GM23338 (cell line): Measurements from ENCODE around the gene OR10G7. TPM values are rescaled to one million over a fixed set of nuclear protein-coding genes. Genes with fewer than 3 reads are reported as not detected.

Experiments used
- ATAC-seq: fragments of 200-7000 bp; cut with Tn5 transposase; 3 replicates; pipeline ENCODE4 v1.9.1; 2020
- DNase-seq: peaks from one replicate; pipeline ENCODE4 v3.0.0-alpha.2; 2015; ENCODE audit warnings: low spot score
- H2AFZ ChIP-seq: fragments of 200-600 bp; sonication (generic); 2 replicates; pipeline ENCODE4 v1.8.0; 2016; ENCODE audit warnings: antibody characterized with exemption, mild to moderate bottlenecking, moderate library complexity
- H3F3A ChIP-seq: fragments of 200-600 bp; sonication (generic); replicated peaks from 2 replicates; pipeline ENCODE4 v1.8.0; 2017; ENCODE audit warnings: antibody characterized with exemption, mixed run types, low read depth
- H3K27ac ChIP-seq: fragments of 200-600 bp; sonication (generic); 2 replicates; pipeline ENCODE4 v1.6.1; 2016; ENCODE audit warnings: low read depth
- H3K27me3 ChIP-seq: fragments of 200-600 bp; sonication (generic); 2 replicates; pipeline ENCODE4 v1.8.0; 2016; ENCODE audit warnings: mild to moderate bottlenecking, mixed run types, moderate library complexity; ENCODE audit not compliant: insufficient read depth
- H3K36me3 ChIP-seq: fragments of 200-600 bp; sonication (generic); 2 replicates; pipeline ENCODE4 v1.8.0; 2016; ENCODE audit warnings: mild to moderate bottlenecking; ENCODE audit not compliant: insufficient read depth
- H3K4me1 ChIP-seq: fragments of 200-600 bp; sonication (generic); 2 replicates; pipeline ENCODE4 v1.8.0; 2016; ENCODE audit warnings: mild to moderate bottlenecking, moderate library complexity; ENCODE audit not compliant: insufficient read depth
- H3K4me2 ChIP-seq: fragments of 200-600 bp; sonication (generic); 2 replicates; pipeline ENCODE4 v1.7.1; 2017; ENCODE audit warnings: mixed run types
- H3K4me3 ChIP-seq: fragments of 200-600 bp; sonication (generic); 2 replicates; pipeline ENCODE4 v1.6.1; 2016; ENCODE audit warnings: mixed run types
- H3K79me2 ChIP-seq: fragments of 200-600 bp; sonication (generic); replicated peaks from 2 replicates; pipeline ENCODE4 v1.8.0; 2017; ENCODE audit warnings: mild to moderate bottlenecking; ENCODE audit not compliant: insufficient read depth
- H3K9me2 ChIP-seq: fragments of 200-600 bp; sonication (generic); 2 replicates; pipeline ENCODE4 v1.8.0; 2017; ENCODE audit not compliant: insufficient read depth
- H4K20me1 ChIP-seq: fragments of 200-600 bp; sonication (generic); replicated peaks from 2 replicates; pipeline ENCODE4 v1.8.0; 2017; ENCODE audit warnings: mild to moderate bottlenecking; ENCODE audit not compliant: insufficient read depth
- H3K27ac Mint-ChIP-seq: 2 replicates; pipeline ENCODE4 v1.8.0; 2020; ENCODE audit warnings: inconsistent platforms, mild to moderate bottlenecking, moderate library complexity, mixed read lengths
- H3K27me3 Mint-ChIP-seq: 3 replicates; pipeline ENCODE4 v1.8.0; 2022; ENCODE audit warnings: low read depth, mild to moderate bottlenecking, moderate library complexity, mixed read lengths, inconsistent platforms; ENCODE audit not compliant: insufficient read depth, poor library complexity
- H3K36me3 Mint-ChIP-seq: 3 replicates; pipeline ENCODE4 v1.8.0; 2021; ENCODE audit warnings: low read depth, mild to moderate bottlenecking, inconsistent platforms, moderate library complexity, mixed read lengths
- H3K4me1 Mint-ChIP-seq: 3 replicates; pipeline ENCODE4 v1.8.0; 2020; ENCODE audit warnings: mild to moderate bottlenecking, inconsistent platforms, mixed read lengths
- H3K4me3 Mint-ChIP-seq: 3 replicates; pipeline ENCODE4 v1.8.0; 2021; ENCODE audit warnings: moderate library complexity, mild to moderate bottlenecking, inconsistent platforms, mixed read lengths
- H3K9me3 Mint-ChIP-seq: 3 replicates; pipeline ENCODE4 v1.8.0; 2020; ENCODE audit warnings: moderate library complexity, mild to moderate bottlenecking, inconsistent platforms, mixed read lengths
- EZH2 ChIP-seq: fragments of 200-600 bp; sonication (generic); IDR thresholded peaks from one replicate; pipeline ENCODE4 v1.8.0; 2017; ENCODE audit warnings: antibody characterized with exemption, mild to moderate bottlenecking, low read depth; ENCODE audit not compliant: unreplicated experiment
- POLR2AphosphoS5 ChIP-seq: IDR thresholded peaks from 2 replicates; pipeline ENCODE4 v1.6.1; 2016; ENCODE audit warnings: antibody characterized with exemption, low read depth
- REST ChIP-seq: IDR thresholded peaks from one replicate; pipeline ENCODE4 v1.6.1; 2018; ENCODE audit warnings: antibody characterized with exemption; ENCODE audit not compliant: unreplicated experiment
- STAT1 ChIP-seq: IDR thresholded peaks from one replicate; pipeline ENCODE4 v1.6.1; 2016; ENCODE audit warnings: antibody characterized with exemption; ENCODE audit not compliant: unreplicated experiment
- ZNF114 ChIP-seq: fragments of 250-450 bp; sonication (Bioruptor Pico); IDR thresholded peaks from 2 replicates; pipeline ENCODE4 v1.5.0; 2020; ENCODE audit warnings: mild to moderate bottlenecking, moderate library complexity
- polyA plus RNA-seq: library from polyadenylated mRNA; unstranded; fragments of >200 nt; fragmentation: Nextera tagmentation; extraction: Ambion mirVana; gene quantifications from 2 replicates; pipeline ENCODE4 v1.2.1, GENCODE V29; 2016
- total RNA-seq: library from RNA; depleted of rRNA; stranded (reverse); fragments of >200 nt; shearing (Covaris generic); gene quantifications from 2 replicates; pipeline ENCODE4 v1.2.3, GENCODE V29; 2014
- TF ChIP-seq, protein P1 (sequence below): fragments of 250-450 bp; sonication (Bioruptor Pico); IDR thresholded peaks from 2 replicates; pipeline ENCODE4 v1.5.0; 2020; ENCODE audit warnings: mild to moderate bottlenecking, moderate library complexity
- TF ChIP-seq, protein P2 (sequence below): IDR thresholded peaks from 2 replicates; pipeline ENCODE4 v1.6.1; 2016; ENCODE audit warnings: antibody characterized with exemption

Gene OR10G7
- total and polyA plus RNA-seq, 2 experiments from 2014 or later: not detected

DNA sequence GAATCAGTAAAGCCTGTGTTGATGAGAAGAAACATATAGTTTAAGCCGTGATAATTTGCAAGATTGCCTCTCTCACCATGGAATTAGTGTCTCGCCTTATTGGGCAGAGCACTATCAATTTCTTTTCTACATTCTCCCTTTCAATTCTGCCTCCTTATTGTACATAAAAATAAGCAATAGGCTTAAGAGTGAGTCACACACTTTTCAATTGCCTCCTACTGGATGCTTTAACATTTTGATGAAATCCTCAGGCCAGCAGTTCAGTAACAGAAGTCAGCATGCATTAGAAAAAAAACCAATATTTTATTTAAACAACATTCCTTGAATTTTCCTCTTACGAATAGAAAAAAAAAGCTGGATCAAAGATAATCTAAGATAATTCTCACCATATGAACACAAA is 40.4 kb upstream of the OR10G7 start (continued):
- TF ChIP-seq, protein P1, sequence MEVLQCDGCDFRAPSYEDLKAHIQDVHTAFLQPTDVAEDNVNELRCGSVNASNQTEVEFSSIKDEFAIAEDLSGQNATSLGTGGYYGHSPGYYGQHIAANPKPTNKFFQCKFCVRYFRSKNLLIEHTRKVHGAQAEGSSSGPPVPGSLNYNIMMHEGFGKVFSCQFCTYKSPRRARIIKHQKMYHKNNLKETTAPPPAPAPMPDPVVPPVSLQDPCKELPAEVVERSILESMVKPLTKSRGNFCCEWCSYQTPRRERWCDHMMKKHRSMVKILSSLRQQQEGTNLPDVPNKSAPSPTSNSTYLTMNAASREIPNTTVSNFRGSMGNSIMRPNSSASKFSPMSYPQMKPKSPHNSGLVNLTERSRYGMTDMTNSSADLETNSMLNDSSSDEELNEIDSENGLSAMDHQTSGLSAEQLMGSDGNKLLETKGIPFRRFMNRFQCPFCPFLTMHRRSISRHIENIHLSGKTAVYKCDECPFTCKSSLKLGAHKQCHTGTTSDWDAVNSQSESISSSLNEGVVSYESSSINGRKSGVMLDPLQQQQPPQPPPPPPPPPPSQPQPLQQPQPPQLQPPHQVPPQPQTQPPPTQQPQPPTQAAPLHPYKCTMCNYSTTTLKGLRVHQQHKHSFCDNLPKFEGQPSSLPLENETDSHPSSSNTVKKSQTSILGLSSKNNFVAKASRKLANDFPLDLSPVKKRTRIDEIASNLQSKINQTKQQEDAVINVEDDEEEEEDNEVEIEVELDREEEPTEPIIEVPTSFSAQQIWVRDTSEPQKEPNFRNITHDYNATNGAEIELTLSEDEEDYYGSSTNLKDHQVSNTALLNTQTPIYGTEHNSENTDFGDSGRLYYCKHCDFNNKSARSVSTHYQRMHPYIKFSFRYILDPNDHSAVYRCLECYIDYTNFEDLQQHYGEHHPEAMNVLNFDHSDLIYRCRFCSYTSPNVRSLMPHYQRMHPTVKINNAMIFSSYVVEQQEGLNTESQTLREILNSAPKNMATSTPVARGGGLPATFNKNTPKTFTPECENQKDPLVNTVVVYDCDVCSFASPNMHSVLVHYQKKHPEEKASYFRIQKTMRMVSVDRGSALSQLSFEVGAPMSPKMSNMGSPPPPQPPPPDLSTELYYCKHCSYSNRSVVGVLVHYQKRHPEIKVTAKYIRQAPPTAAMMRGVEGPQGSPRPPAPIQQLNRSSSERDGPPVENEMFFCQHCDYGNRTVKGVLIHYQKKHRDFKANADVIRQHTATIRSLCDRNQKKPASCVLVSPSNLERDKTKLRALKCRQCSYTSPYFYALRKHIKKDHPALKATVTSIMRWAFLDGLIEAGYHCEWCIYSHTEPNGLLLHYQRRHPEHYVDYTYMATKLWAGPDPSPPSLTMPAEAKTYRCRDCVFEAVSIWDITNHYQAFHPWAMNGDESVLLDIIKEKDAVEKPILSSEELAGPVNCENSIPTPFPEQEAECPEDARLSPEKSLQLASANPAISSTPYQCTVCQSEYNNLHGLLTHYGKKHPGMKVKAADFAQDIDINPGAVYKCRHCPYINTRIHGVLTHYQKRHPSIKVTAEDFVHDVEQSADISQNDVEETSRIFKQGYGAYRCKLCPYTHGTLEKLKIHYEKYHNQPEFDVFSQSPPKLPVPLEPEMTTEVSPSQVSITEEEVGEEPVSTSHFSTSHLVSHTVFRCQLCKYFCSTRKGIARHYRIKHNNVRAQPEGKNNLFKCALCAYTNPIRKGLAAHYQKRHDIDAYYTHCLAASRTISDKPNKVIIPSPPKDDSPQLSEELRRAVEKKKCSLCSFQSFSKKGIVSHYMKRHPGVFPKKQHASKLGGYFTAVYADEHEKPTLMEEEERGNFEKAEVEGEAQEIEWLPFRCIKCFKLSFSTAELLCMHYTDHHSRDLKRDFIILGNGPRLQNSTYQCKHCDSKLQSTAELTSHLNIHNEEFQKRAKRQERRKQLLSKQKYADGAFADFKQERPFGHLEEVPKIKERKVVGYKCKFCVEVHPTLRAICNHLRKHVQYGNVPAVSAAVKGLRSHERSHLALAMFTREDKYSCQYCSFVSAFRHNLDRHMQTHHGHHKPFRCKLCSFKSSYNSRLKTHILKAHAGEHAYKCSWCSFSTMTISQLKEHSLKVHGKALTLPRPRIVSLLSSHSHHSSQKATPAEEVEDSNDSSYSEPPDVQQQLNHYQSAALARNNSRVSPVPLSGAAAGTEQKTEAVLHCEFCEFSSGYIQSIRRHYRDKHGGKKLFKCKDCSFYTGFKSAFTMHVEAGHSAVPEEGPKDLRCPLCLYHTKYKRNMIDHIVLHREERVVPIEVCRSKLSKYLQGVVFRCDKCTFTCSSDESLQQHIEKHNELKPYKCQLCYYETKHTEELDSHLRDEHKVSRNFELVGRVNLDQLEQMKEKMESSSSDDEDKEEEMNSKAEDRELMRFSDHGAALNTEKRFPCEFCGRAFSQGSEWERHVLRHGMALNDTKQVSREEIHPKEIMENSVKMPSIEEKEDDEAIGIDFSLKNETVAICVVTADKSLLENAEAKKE (CRISPR knock-in tag): no peak
- TF ChIP-seq, protein P2, sequence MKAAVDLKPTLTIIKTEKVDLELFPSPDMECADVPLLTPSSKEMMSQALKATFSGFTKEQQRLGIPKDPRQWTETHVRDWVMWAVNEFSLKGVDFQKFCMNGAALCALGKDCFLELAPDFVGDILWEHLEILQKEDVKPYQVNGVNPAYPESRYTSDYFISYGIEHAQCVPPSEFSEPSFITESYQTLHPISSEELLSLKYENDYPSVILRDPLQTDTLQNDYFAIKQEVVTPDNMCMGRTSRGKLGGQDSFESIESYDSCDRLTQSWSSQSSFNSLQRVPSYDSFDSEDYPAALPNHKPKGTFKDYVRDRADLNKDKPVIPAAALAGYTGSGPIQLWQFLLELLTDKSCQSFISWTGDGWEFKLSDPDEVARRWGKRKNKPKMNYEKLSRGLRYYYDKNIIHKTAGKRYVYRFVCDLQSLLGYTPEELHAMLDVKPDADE: no peak
- TF ChIP-seq STAT1 (no peak), ZNF114 (no peak)

- no peaks in the 10 kb centered on the region for H3K79me2 ChIP-seq
- no peaks in the 10 kb centered on the region for H3K36me3 Mint-ChIP-seq
- no peak overlapping the region for H3K4me2 ChIP-seq
- no peak overlapping the region for H3K27ac ChIP-seq
- no peaks in the 10 kb centered on the region for H3F3A ChIP-seq
- no peak overlapping the region for H3K4me3 ChIP-seq
- ATAC-seq (no peak), DNase-seq (no peak)
- no peak overlapping the region for H3K4me3 Mint-ChIP-seq
- no peaks in the 10 kb centered on the region for H3K27me3 ChIP-seq
- H3K36me3 ChIP-seq: no peaks in the 10 kb centered on the region
- H3K27ac Mint-ChIP-seq: no peak overlapping the region
- no peak overlapping the region for H2AFZ ChIP-seq
- H3K9me2 ChIP-seq: no peaks in the 10 kb centered on the region
- H4K20me1 ChIP-seq: no peaks in the 10 kb centered on the region; the same call in 1 of the 2 replicates
- no peaks in the 10 kb centered on the region for H3K9me3 Mint-ChIP-seq
- H3K27me3 Mint-ChIP-seq: peaks cover 2% of the 10 kb centered on the region
- peaks cover 5% of the 10 kb centered on the region; the same call in 1 of the 2 replicates for H3K4me1 ChIP-seq
- peaks cover 2% of the 10 kb centered on the region for H3K4me1 Mint-ChIP-seq
- no peak for TF ChIP-seq POLR2AphosphoS5
- TF ChIP-seq EZH2: no peak
- TF ChIP-seq REST: no peak
These were observed 39.3 kb upstream of the OR10G7 start for GRCh38 chr11:124080327-124081001.
